ENCODE results near the gene POLD3. TPM values are rescaled to one million over a fixed set of nuclear protein-coding genes. Genes with fewer than 3 reads are reported as not detected.
"Not testable (repeated sequence)": the region's sequence is repeated elsewhere in the genome, so short reads cannot be mapped to it uniquely, and the experiment has no call there.

The POLD3 gene
- polyA plus RNA-seq, 1 donor from 2014 or later: 16.8 TPM

- not testable (repeated sequence) for H3K27ac ChIP-seq (ENCODE audit: low read length); H3K9me3 ChIP-seq (ENCODE audit: low read length); H4K20me1 ChIP-seq (ENCODE audit: insufficient read depth); H3K27me3 ChIP-seq (ENCODE audit: insufficient read depth, low read depth, low read length); H2AFZ ChIP-seq (ENCODE audit: low read depth, low read length); H3K9me2 ChIP-seq (ENCODE audit: insufficient read depth, low read length); H3F3A ChIP-seq (ENCODE audit: insufficient read depth, low read length, poor library complexity, severe bottlenecking); H3K4me3 ChIP-seq (ENCODE audit: low read length); H3K79me2 ChIP-seq (replicated peaks; ENCODE audit: insufficient read depth, low read length); H3K9ac ChIP-seq (ENCODE audit: low read length); H3K4me2 ChIP-seq (ENCODE audit: low read length); H3K36me3 ChIP-seq (ENCODE audit: insufficient read depth, low read length)
Measured at GRCh38 chr11:74659124-74659523, 66.7 kb downstream of the POLD3 start.

- H3F3A ChIP-seq (ENCODE audit: insufficient read depth, low read length, poor library complexity, severe bottlenecking): no peaks in the 10 kb centered on the region
- H3K79me2 ChIP-seq (replicated peaks; ENCODE audit: insufficient read depth, low read length): no peaks in the 10 kb centered on the region
- no peak overlapping the region for H3K4me2 ChIP-seq (ENCODE audit: low read length)
- no peaks in the 10 kb centered on the region for H3K9me2 ChIP-seq (ENCODE audit: insufficient read depth, low read length)
- H3K27me3 ChIP-seq (ENCODE audit: insufficient read depth, low read depth, low read length): no peaks in the 10 kb centered on the region
- no peak overlapping the region for H3K27ac ChIP-seq (ENCODE audit: low read length)
- H3K9me3 ChIP-seq (ENCODE audit: low read length): no peaks in the 10 kb centered on the region
- H4K20me1 ChIP-seq (ENCODE audit: insufficient read depth): no peaks in the 10 kb centered on the region
- no peak overlapping the region for H2AFZ ChIP-seq (ENCODE audit: low read depth, low read length)
- no peak overlapping the region for H3K9ac ChIP-seq (ENCODE audit: low read length)
- no peak overlapping the region for H3K4me3 ChIP-seq (ENCODE audit: low read length)
- TF ChIP-seq, protein P1, sequence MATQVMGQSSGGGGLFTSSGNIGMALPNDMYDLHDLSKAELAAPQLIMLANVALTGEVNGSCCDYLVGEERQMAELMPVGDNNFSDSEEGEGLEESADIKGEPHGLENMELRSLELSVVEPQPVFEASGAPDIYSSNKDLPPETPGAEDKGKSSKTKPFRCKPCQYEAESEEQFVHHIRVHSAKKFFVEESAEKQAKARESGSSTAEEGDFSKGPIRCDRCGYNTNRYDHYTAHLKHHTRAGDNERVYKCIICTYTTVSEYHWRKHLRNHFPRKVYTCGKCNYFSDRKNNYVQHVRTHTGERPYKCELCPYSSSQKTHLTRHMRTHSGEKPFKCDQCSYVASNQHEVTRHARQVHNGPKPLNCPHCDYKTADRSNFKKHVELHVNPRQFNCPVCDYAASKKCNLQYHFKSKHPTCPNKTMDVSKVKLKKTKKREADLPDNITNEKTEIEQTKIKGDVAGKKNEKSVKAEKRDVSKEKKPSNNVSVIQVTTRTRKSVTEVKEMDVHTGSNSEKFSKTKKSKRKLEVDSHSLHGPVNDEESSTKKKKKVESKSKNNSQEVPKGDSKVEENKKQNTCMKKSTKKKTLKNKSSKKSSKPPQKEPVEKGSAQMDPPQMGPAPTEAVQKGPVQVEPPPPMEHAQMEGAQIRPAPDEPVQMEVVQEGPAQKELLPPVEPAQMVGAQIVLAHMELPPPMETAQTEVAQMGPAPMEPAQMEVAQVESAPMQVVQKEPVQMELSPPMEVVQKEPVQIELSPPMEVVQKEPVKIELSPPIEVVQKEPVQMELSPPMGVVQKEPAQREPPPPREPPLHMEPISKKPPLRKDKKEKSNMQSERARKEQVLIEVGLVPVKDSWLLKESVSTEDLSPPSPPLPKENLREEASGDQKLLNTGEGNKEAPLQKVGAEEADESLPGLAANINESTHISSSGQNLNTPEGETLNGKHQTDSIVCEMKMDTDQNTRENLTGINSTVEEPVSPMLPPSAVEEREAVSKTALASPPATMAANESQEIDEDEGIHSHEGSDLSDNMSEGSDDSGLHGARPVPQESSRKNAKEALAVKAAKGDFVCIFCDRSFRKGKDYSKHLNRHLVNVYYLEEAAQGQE (IDR thresholded peaks at IDR 0.05; ENCODE audit: borderline replicate concordance): no peak
- TF ChIP-seq RAD21 (conservative IDR thresholded peaks at IDR 0.05): no peak
- TF ChIP-seq MXI1 (conservative IDR thresholded peaks at IDR 0.05; ENCODE audit: poor library complexity, severe bottlenecking): no peak
- no peak for TF ChIP-seq EZH2 (IDR thresholded peaks at IDR 0.05; ENCODE audit: borderline replicate concordance, insufficient read depth, low read length, poor library complexity, severe bottlenecking)
- TF ChIP-seq SMC3 (conservative IDR thresholded peaks at IDR 0.05; ENCODE audit: poor library complexity): no peak
- TF ChIP-seq POLR2AphosphoS5 (IDR thresholded peaks at IDR 0.05): no peak
- TF ChIP-seq TAF1 (IDR thresholded peaks at IDR 0.05; ENCODE audit: low read depth): no peak
- TF ChIP-seq EP300 (conservative IDR thresholded peaks at IDR 0.05; ENCODE audit: poor library complexity, severe bottlenecking): no peak
- TF ChIP-seq CTCF (IDR thresholded peaks at IDR 0.05; ENCODE audit: poor library complexity, severe bottlenecking): no peak
- no peaks in the 10 kb centered on the region for H3K36me3 ChIP-seq (ENCODE audit: insufficient read depth, low read length)
Measured at GRCh38 chr11:74662487-74663103, 70.2 kb downstream of the POLD3 start.

DNA sequence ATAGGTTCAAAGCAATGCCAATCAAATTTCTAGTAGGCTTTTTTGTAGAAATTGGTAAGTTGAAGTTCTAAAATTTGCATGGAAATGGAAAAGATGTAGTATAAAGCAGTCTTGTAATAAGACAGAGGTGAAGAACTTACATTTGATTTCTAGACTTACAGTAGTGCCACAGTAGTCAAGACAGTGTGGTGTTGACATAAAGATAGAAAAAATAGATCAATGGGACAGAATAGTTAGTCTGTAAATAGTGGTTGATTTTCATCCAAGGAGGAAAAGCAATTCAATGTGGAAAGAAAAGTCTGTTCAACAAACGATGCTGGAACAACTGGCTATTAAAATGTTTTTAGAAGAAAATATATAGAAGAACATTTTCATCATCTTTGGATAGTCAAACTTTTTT, 70.9 kb downstream of the POLD3 start:
- H4K20me1 ChIP-seq (ENCODE audit: insufficient read depth): no peaks in the 10 kb centered on the region
- no peaks in the 10 kb centered on the region for H3K36me3 ChIP-seq (ENCODE audit: insufficient read depth, low read length)
- no peak overlapping the region for H2AFZ ChIP-seq (ENCODE audit: low read depth, low read length)
- no peak overlapping the region for H3K4me2 ChIP-seq (ENCODE audit: low read length)
- no peak overlapping the region for H3K27ac ChIP-seq (ENCODE audit: low read length)
- no peaks in the 10 kb centered on the region for H3K27me3 ChIP-seq (ENCODE audit: insufficient read depth, low read depth, low read length)
- H3K9ac ChIP-seq (ENCODE audit: low read length): no peak overlapping the region
- no peaks in the 10 kb centered on the region for H3K9me3 ChIP-seq (ENCODE audit: low read length)
- H3K9me2 ChIP-seq (ENCODE audit: insufficient read depth, low read length): no peaks in the 10 kb centered on the region
- TF ChIP-seq EP300 (conservative IDR thresholded peaks at IDR 0.05; ENCODE audit: poor library complexity, severe bottlenecking): no peak
- no peak for TF ChIP-seq SMC3 (conservative IDR thresholded peaks at IDR 0.05; ENCODE audit: poor library complexity)
- no peak for TF ChIP-seq POLR2AphosphoS5 (IDR thresholded peaks at IDR 0.05)
- TF ChIP-seq, protein P1 (IDR thresholded peaks at IDR 0.05; ENCODE audit: borderline replicate concordance): no peak
- no peak for TF ChIP-seq MXI1 (conservative IDR thresholded peaks at IDR 0.05; ENCODE audit: poor library complexity, severe bottlenecking)
- no peak for TF ChIP-seq RAD21 (conservative IDR thresholded peaks at IDR 0.05)
- no peak for TF ChIP-seq CTCF (IDR thresholded peaks at IDR 0.05; ENCODE audit: poor library complexity, severe bottlenecking)
- TF ChIP-seq EZH2 (IDR thresholded peaks at IDR 0.05; ENCODE audit: borderline replicate concordance, insufficient read depth, low read length, poor library complexity, severe bottlenecking): no peak
- TF ChIP-seq TAF1 (IDR thresholded peaks at IDR 0.05; ENCODE audit: low read depth): no peak
- H3K4me3 ChIP-seq (ENCODE audit: low read length): no peak overlapping the region
- no peaks in the 10 kb centered on the region for H3K79me2 ChIP-seq (replicated peaks; ENCODE audit: insufficient read depth, low read length)
- no peaks in the 10 kb centered on the region for H3F3A ChIP-seq (ENCODE audit: insufficient read depth, low read length, poor library complexity, severe bottlenecking)
